PC-9 (cell line): Measurements from ENCODE around the gene CCDC3. TPM values are rescaled to one million over a fixed set of nuclear protein-coding genes. Genes with fewer than 3 reads are reported as not detected.

Experiments used
- BruUV-seq: library from RNA; stranded (reverse); fragments of 400-500 nt; replicated peaks from 2 replicates; lab custom pipeline; 2021; lab: Mats Ljungman, UMichigan
- CTCF ChIA-PET: fragments of 300-600 bp; sonication (Branson Sonifier 250); formaldehyde crosslinking; loops from one replicate; lab custom pipeline; 2022; ENCODE audit warnings: antibody characterized with exemption; lab: Charles Lee
- POLR2A ChIA-PET: fragments of 300-600 bp; sonication (Branson Sonifier 250); formaldehyde crosslinking; loops from one replicate; lab custom pipeline; 2022; ENCODE audit warnings: antibody characterized with exemption; ENCODE audit not compliant: unreplicated experiment; lab: Charles Lee
- DNase-seq, 2 experiments: peaks; one replicate each; pipeline versions ENCODE4 v3.0.0 to v3.0.0-alpha.2; 2015 to 2022; ENCODE audit warnings: mixed read lengths in 1 of 2
- H2AFZ ChIP-seq: fragments of 200-600 bp; sonication (generic); 2 replicates; pipeline ENCODE4 v1.8.1; 2017; ENCODE audit warnings: antibody characterized with exemption
- H3F3A ChIP-seq: fragments of 200-600 bp; sonication (generic); 2 replicates; pipeline ENCODE4 v1.8.1; 2017; ENCODE audit warnings: antibody characterized with exemption, mild to moderate bottlenecking, low read depth; ENCODE audit not compliant: insufficient read depth
- H3K27ac ChIP-seq: fragments of 200-600 bp; sonication (generic); 2 replicates; pipeline ENCODE4 v1.6.1; 2016; ENCODE audit warnings: mixed run types
- H3K27me3 ChIP-seq: fragments of 200-600 bp; sonication (generic); 2 replicates; pipeline ENCODE4 v1.6.1; 2016; ENCODE audit warnings: low read depth, mixed run types; ENCODE audit not compliant: insufficient read depth
- H3K36me3 ChIP-seq: fragments of 200-600 bp; sonication (generic); 2 replicates; pipeline ENCODE4 v1.6.1; 2016; ENCODE audit warnings: low read depth, mixed run types
- H3K4me1 ChIP-seq: fragments of 200-600 bp; sonication (generic); replicated peaks from 2 replicates; pipeline ENCODE4 v1.6.1; 2016; ENCODE audit warnings: mixed run types; ENCODE audit not compliant: insufficient read depth
- H3K4me2 ChIP-seq: fragments of 200-600 bp; sonication (generic); 2 replicates; pipeline ENCODE4 v1.6.1; 2017; ENCODE audit warnings: mixed run types
- H3K4me3 ChIP-seq: fragments of 200-600 bp; sonication (generic); 2 replicates; pipeline ENCODE4 v1.6.1; 2016; ENCODE audit warnings: mixed run types
- H3K79me2 ChIP-seq: fragments of 200-600 bp; sonication (generic); 2 replicates; pipeline ENCODE4 v1.6.1; 2017; ENCODE audit warnings: low read depth, mixed run types
- H3K9me2 ChIP-seq: fragments of 200-600 bp; sonication (generic); 2 replicates; pipeline ENCODE4 v1.8.1; 2017; ENCODE audit warnings: mild to moderate bottlenecking; ENCODE audit not compliant: insufficient read depth
- H3K9me3 ChIP-seq: fragments of 200-600 bp; sonication (generic); 2 replicates; pipeline ENCODE4 v1.8.1; 2016; ENCODE audit warnings: low read depth; ENCODE audit not compliant: insufficient read depth
- H4K20me1 ChIP-seq: fragments of 200-600 bp; sonication (generic); 2 replicates; pipeline ENCODE4 v1.8.1; 2017; ENCODE audit not compliant: insufficient read depth
- EZH2 ChIP-seq: fragments of 200-600 bp; sonication (generic); IDR thresholded peaks from 2 replicates; pipeline ENCODE4 v1.8.0; 2017; ENCODE audit warnings: antibody characterized with exemption, low read depth
- intact Hi-C: fragments of 100-400 bp; cut with micrococcal nuclease; formaldehyde crosslinking; loops from one replicate; pipeline ENCODE4 v1.10.0; 2022; ENCODE audit not compliant: unreplicated experiment
- total RNA-seq: library from RNA; stranded (reverse); gene quantifications from 2 replicates; pipeline ENCODE4 v1.2.3, GENCODE V29; 2021
- TF ChIP-seq, protein P1 (sequence below): fragments of 200-600 bp; sonication (generic); conservative IDR thresholded peaks from 2 replicates; pipeline ENCODE4 v1.6.1; 2017; ENCODE audit warnings: mixed run types, antibody characterized with exemption, mild to moderate bottlenecking, moderate library complexity

CCDC3 gene
- total RNA-seq, 1 experiment from 2014 or later, result not detected

DNA sequence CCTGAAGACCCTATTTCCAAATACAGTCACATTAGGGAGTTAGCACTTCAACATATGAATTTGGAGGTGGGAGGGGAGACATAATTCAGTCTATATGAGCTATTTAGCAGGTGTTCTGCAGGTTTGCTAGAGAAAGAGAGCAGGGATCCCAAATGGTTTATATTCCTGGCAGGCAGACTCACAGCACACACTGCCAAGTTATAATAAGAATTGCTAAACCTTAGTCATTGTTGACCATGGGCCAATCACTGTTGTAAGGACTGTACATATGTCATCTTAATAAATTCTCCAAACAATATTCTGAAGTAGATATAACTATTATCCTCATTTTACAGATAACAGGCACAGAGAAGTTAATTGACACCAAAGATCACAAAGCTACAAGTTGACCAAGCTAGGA is 1.5 kb upstream of the CCDC3 start:
- H3K9me3 ChIP-seq, result no peaks in the 10 kb centered on the region
- H2AFZ ChIP-seq, result no peak overlapping the region
- intact Hi-C loops, result no loop called here
- H3K79me2 ChIP-seq, result no peaks in the 10 kb centered on the region
- H3K27me3 ChIP-seq, result peaks cover 13% of the 10 kb centered on the region; the same call in 1 of the 2 replicates
- no peaks in the 10 kb centered on the region for H4K20me1 ChIP-seq
- ChIA-PET POLR2A (no interaction called here), CTCF (no interaction called here)
- H3K9me2 ChIP-seq, result no peaks in the 10 kb centered on the region
- no peak overlapping the region for H3K4me2 ChIP-seq
- no peaks in the 10 kb centered on the region for H3K36me3 ChIP-seq
- TF ChIP-seq, protein P1, sequence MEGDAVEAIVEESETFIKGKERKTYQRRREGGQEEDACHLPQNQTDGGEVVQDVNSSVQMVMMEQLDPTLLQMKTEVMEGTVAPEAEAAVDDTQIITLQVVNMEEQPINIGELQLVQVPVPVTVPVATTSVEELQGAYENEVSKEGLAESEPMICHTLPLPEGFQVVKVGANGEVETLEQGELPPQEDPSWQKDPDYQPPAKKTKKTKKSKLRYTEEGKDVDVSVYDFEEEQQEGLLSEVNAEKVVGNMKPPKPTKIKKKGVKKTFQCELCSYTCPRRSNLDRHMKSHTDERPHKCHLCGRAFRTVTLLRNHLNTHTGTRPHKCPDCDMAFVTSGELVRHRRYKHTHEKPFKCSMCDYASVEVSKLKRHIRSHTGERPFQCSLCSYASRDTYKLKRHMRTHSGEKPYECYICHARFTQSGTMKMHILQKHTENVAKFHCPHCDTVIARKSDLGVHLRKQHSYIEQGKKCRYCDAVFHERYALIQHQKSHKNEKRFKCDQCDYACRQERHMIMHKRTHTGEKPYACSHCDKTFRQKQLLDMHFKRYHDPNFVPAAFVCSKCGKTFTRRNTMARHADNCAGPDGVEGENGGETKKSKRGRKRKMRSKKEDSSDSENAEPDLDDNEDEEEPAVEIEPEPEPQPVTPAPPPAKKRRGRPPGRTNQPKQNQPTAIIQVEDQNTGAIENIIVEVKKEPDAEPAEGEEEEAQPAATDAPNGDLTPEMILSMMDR, result no peak
- TF ChIP-seq EZH2, result no peak
- H3K27ac ChIP-seq, result no peak overlapping the region
- no peaks in the 10 kb centered on the region for H3F3A ChIP-seq
- BruUV-seq, result no TSS peak
- H3K4me1 ChIP-seq, result no peaks in the 10 kb centered on the region
- H3K4me3 ChIP-seq, result no peak overlapping the region
- no peak for DNase-seq

DNA sequence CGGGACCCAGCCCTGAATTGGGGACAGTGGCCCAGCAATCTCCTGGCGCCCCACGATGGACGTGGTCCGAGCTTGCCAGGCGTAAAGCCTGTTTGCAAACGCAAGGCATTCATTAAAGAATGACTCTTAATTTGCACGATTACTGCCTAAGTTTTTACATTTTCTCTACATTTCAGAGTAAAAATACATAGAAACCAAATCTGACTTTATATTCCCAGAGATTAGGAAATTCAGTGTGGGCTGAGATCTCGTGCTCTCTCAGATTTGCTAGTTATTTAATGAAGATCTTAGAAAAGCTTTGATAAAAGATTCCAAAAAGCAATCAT is 337 bp upstream of the CCDC3 start:
- H3K4me1 ChIP-seq, result no peaks in the 10 kb centered on the region
- no peak overlapping the region for H3K4me2 ChIP-seq
- H3K79me2 ChIP-seq, result no peaks in the 10 kb centered on the region
- CTCF ChIA-PET, result no interaction called here
- no peaks in the 10 kb centered on the region for H3K9me3 ChIP-seq
- BruUV-seq, result no TSS peak
- H3K9me2 ChIP-seq, result no peaks in the 10 kb centered on the region
- no peak overlapping the region for H3K4me3 ChIP-seq
- no peaks in the 10 kb centered on the region for H4K20me1 ChIP-seq
- no peaks in the 10 kb centered on the region for H3F3A ChIP-seq
- intact Hi-C loops, result no loop called here
- no peak overlapping the region for H2AFZ ChIP-seq
- no peak for DNase-seq
- POLR2A ChIA-PET, result no interaction called here
- TF ChIP-seq, protein P1, result no peak
- TF ChIP-seq EZH2, result no peak
- peaks cover 19% of the 10 kb centered on the region; the same call in 1 of the 2 replicates for H3K27me3 ChIP-seq
- H3K27ac ChIP-seq, result no peak overlapping the region
- no peaks in the 10 kb centered on the region for H3K36me3 ChIP-seq

- no peaks in the 10 kb centered on the region for H3K9me3 ChIP-seq
- POLR2A ChIA-PET, result no interaction called here
- no peaks in the 10 kb centered on the region for H4K20me1 ChIP-seq
- no peak overlapping the region for H3K4me2 ChIP-seq
- no peak overlapping the region for H3K4me3 ChIP-seq
- DNase-seq, result peak in 1 of 2 experiments; percentile 39
- CTCF ChIA-PET, result no interaction called here
- TF ChIP-seq, protein P1, result no peak
- no peak for TF ChIP-seq EZH2
- no peaks in the 10 kb centered on the region for H3K4me1 ChIP-seq
- H3K27ac ChIP-seq, result no peak overlapping the region
- intact Hi-C loops, result no loop called here
- H3K79me2 ChIP-seq, result no peaks in the 10 kb centered on the region
- H3F3A ChIP-seq, result no peaks in the 10 kb centered on the region
- no peak overlapping the region for H2AFZ ChIP-seq
- no peaks in the 10 kb centered on the region for H3K9me2 ChIP-seq
- H3K36me3 ChIP-seq, result no peaks in the 10 kb centered on the region
- no TSS peak for BruUV-seq
- H3K27me3 ChIP-seq, result peaks cover 27% of the 10 kb centered on the region
Observed at GRCh38 chr10:13000431-13000830, 1.1 kb downstream of the CCDC3 start.
